Caco-2 (cell line): ENCODE results near the gene WIPF2. TPM values are rescaled to one million over a fixed set of nuclear protein-coding genes. Genes with fewer than 3 reads are reported as not detected.
"Not testable (repeated sequence)": the region's sequence is repeated elsewhere in the genome, so short reads cannot be mapped to it uniquely, and the experiment has no call there.

Experiments used
- BruUV-seq: library from RNA; stranded (reverse); fragments of 400-500 nt; replicated peaks from 2 replicates; lab custom pipeline; 2021; lab: Mats Ljungman, UMichigan
- CTCF ChIA-PET: fragments of 300-600 bp; sonication (Branson Sonifier 250); formaldehyde crosslinking; loops from one replicate; lab custom pipeline; 2022; ENCODE audit warnings: antibody characterized with exemption; lab: Charles Lee
- POLR2A ChIA-PET: fragments of 300-600 bp; sonication (Branson Sonifier 250); formaldehyde crosslinking; loops from one replicate; lab custom pipeline; 2022; ENCODE audit warnings: antibody characterized with exemption; lab: Charles Lee
- DNase-seq, 2 experiments: peaks; one replicate each; pipeline versions ENCODE4 v3.0.0 to v3.0.0-alpha.2; 2020 to 2022
- H3K27me3 ChIP-seq: replicated peaks from 2 replicates; pipeline ENCODE4 v1.6.0; 2011; ENCODE audit warnings: low read length; ENCODE audit not compliant: control insufficient read depth, insufficient read depth
- H3K36me3 ChIP-seq: 2 replicates; pipeline ENCODE4 v1.5.1; 2011; ENCODE audit warnings: low read length; ENCODE audit not compliant: control insufficient read depth, insufficient read depth
- H3K4me1 ChIP-seq: fragments of 250-450 bp; sonication (Bioruptor Pico); 2 replicates; pipeline ENCODE4 v1.5.1; 2020; ENCODE audit warnings: mild to moderate bottlenecking
- H3K4me3 ChIP-seq: 2 replicates; pipeline ENCODE4 v1.5.1; 2011; ENCODE audit warnings: low read depth, mild to moderate bottlenecking, control low read depth, low read length
- H3K9me3 ChIP-seq: fragments of 250-450 bp; sonication (Bioruptor Pico); 2 replicates; pipeline ENCODE4 v1.5.1; 2020; ENCODE audit warnings: mild to moderate bottlenecking, moderate library complexity
- H3K27ac Mint-ChIP-seq: one replicate; pipeline ENCODE4 v1.8.0; 2022; ENCODE audit warnings: mixed read lengths; ENCODE audit not compliant: unreplicated experiment
- H3K27me3 Mint-ChIP-seq: one replicate; pipeline ENCODE4 v1.8.0; 2022; ENCODE audit warnings: mixed read lengths; ENCODE audit not compliant: insufficient read depth, unreplicated experiment
- H3K36me3 Mint-ChIP-seq: one replicate; pipeline ENCODE4 v1.8.0; 2022; ENCODE audit warnings: mild to moderate bottlenecking, mixed read lengths; ENCODE audit not compliant: insufficient read depth, unreplicated experiment
- H3K4me1 Mint-ChIP-seq: one replicate; pipeline ENCODE4 v1.8.0; 2022; ENCODE audit warnings: low read depth, mixed read lengths; ENCODE audit not compliant: unreplicated experiment
- H3K4me3 Mint-ChIP-seq: one replicate; pipeline ENCODE4 v1.8.0; 2022; ENCODE audit warnings: mild to moderate bottlenecking, moderate library complexity, mixed read lengths; ENCODE audit not compliant: unreplicated experiment
- H3K9me3 Mint-ChIP-seq: one replicate; pipeline ENCODE4 v1.8.0; 2022; ENCODE audit warnings: mixed read lengths; ENCODE audit not compliant: unreplicated experiment
- intact Hi-C: fragments of 100-400 bp; cut with micrococcal nuclease; formaldehyde crosslinking; loops from one replicate; pipeline ENCODE4 v1.10.0; 2022; ENCODE audit not compliant: unreplicated experiment
- total RNA-seq: library from RNA; stranded (reverse); gene quantifications from 2 replicates; pipeline ENCODE4 v1.2.3, GENCODE V29; 2022
- TF ChIP-seq, protein P1 (sequence below), 2 experiments: fragments of 200-600 bp in 1 of 2; IDR thresholded peaks; 1 replicate in 1 of 2; 2 replicates in 1 of 2; pipeline versions ENCODE4 v1.5.1 to v1.8.0; 2011 to 2022; ENCODE audit warnings: antibody characterized with exemption in 1 of 2, control low read depth in 1 of 2, inconsistent platforms in 1 of 2, low read depth in 1 of 2, low read length in 1 of 2, mild to moderate bottlenecking in 1 of 2, moderate library complexity in 1 of 2; ENCODE audit not compliant: insufficient read depth in 1 of 2, severe bottlenecking in 1 of 2, unreplicated experiment in 1 of 2

WIPF2 gene
- total RNA-seq, 1 experiment from 2014 or later, result 33.4 TPM

DNA sequence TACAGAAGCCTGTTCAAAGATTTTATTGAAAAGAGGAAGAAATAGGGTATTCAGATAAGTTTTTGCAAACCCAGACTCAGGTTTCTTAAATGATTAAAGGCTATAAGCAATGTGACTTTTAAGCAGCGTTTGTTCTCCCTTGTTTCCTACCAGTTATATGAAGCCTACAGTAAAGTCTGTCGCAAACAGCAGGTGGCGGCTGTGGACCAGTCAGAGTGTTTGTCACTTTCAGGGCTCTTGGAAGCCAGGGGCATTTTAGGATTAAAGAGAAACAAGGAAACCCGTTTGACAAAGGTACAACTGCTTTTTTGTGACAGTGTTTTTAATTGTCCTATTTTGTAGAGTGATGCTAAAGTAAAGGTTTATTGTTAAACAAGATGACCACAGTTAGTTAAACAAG lies 82.2 kb downstream of the WIPF2 start:
- peaks cover 5% of the 10 kb centered on the region for H3K4me1 ChIP-seq
- intact Hi-C loops, result no loop called here
- TF ChIP-seq, protein P1, sequence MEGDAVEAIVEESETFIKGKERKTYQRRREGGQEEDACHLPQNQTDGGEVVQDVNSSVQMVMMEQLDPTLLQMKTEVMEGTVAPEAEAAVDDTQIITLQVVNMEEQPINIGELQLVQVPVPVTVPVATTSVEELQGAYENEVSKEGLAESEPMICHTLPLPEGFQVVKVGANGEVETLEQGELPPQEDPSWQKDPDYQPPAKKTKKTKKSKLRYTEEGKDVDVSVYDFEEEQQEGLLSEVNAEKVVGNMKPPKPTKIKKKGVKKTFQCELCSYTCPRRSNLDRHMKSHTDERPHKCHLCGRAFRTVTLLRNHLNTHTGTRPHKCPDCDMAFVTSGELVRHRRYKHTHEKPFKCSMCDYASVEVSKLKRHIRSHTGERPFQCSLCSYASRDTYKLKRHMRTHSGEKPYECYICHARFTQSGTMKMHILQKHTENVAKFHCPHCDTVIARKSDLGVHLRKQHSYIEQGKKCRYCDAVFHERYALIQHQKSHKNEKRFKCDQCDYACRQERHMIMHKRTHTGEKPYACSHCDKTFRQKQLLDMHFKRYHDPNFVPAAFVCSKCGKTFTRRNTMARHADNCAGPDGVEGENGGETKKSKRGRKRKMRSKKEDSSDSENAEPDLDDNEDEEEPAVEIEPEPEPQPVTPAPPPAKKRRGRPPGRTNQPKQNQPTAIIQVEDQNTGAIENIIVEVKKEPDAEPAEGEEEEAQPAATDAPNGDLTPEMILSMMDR (IDR thresholded peaks at IDR 0.05; ENCODE audit: insufficient read depth in 1 of 2, low read depth in 1 of 2, low read length in 1 of 2, severe bottlenecking in 1 of 2, unreplicated experiment in 1 of 2), result peak in 1 of 2 experiments; percentile 39
- H3K36me3 Mint-ChIP-seq, result peaks cover 86% of the 10 kb centered on the region
- H3K36me3 ChIP-seq, result peaks cover 5% of the 10 kb centered on the region
- no TSS peak for BruUV-seq
- no peaks in the 10 kb centered on the region for H3K9me3 ChIP-seq
- H3K27me3 ChIP-seq, result no peaks in the 10 kb centered on the region
- ChIA-PET CTCF (interaction anchor here (2.3 kb wide), 1 partner anchor 54 kb away, joined by 21 read pairs; no protein-coding TSS in a partner anchor), POLR2A (interaction anchor here (0.7 kb wide), 1 partner anchor 81 kb away, joined by 8 read pairs; no protein-coding TSS in a partner anchor)
- no peak overlapping the region for H3K4me3 ChIP-seq
- H3K27ac Mint-ChIP-seq, result no peak overlapping the region
- H3K4me3 Mint-ChIP-seq, result no peak overlapping the region
- H3K4me1 Mint-ChIP-seq, result peaks cover 16% of the 10 kb centered on the region
- no peaks in the 10 kb centered on the region for H3K9me3 Mint-ChIP-seq
- no peaks in the 10 kb centered on the region for H3K27me3 Mint-ChIP-seq
- DNase-seq, result no peak

DNA sequence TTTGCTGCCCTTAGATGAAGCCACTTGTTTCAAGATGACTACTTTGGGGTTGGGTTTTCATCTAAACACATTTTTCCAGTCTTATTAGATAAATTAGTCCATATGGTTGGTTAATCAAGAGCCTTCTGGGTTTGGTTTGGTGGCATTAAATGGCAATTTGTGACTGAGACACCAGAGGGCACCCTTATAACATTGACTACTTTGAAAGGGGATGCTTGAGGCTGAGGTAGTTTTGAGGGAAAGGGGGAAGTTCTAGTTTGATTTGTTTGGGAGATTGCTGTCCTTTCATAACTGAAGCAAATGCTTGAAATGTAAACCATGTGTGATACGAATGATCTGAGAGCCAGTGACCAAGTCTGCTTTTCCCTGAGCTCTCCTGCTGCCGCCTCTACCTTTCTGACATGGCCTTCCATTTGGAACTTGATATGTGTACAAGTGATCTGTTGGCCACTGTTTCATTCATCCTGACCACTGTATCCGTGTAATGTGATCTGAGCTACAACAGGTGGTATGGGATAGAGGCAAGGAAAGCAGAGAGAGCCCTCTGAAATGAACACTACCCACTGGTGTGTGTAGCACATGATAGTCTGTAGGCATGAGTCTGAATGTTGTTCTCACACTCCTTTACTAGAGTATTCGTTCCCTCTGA lies 84.0 kb downstream of the WIPF2 start:
- Mint-ChIP-seq H3K9me3 (no peaks in the 10 kb centered on the region), H3K4me1 (peaks cover 16% of the 10 kb centered on the region), H3K27ac (peak overlapping the region; percentile 29), H3K27me3 (no peaks in the 10 kb centered on the region), H3K4me3 (no peak overlapping the region), H3K36me3 (peaks cover 69% of the 10 kb centered on the region)
- BruUV-seq, result no TSS peak
- CTCF ChIA-PET, result interaction anchor here (0.8 to 2.3 kb wide), 10 partner anchors 14 to 230 kb away, joined by 3 to 21 read pairs (median 4); partner anchors contain the start of gene TOP2A
- Histone ChIP-seq H3K4me3 (no peak overlapping the region), H3K4me1 (peaks cover 20% of the 10 kb centered on the region), H3K27me3 (no peaks in the 10 kb centered on the region), H3K36me3 (peaks cover 5% of the 10 kb centered on the region), H3K9me3 (no peaks in the 10 kb centered on the region)
- POLR2A ChIA-PET, result no interaction called here
- DNase-seq, result peak in 1 of 2 experiments; percentile 71
- TF ChIP-seq, protein P1 (IDR thresholded peaks at IDR 0.05; ENCODE audit: insufficient read depth in 1 of 2, low read depth in 1 of 2, low read length in 1 of 2, severe bottlenecking in 1 of 2, unreplicated experiment in 1 of 2), result peak; percentile 67 to 71
- intact Hi-C loops, result loop anchor here (1.0 to 2.0 kb wide), 3 partner anchors 15 to 52 kb away; no protein-coding TSS in a partner anchor

DNA sequence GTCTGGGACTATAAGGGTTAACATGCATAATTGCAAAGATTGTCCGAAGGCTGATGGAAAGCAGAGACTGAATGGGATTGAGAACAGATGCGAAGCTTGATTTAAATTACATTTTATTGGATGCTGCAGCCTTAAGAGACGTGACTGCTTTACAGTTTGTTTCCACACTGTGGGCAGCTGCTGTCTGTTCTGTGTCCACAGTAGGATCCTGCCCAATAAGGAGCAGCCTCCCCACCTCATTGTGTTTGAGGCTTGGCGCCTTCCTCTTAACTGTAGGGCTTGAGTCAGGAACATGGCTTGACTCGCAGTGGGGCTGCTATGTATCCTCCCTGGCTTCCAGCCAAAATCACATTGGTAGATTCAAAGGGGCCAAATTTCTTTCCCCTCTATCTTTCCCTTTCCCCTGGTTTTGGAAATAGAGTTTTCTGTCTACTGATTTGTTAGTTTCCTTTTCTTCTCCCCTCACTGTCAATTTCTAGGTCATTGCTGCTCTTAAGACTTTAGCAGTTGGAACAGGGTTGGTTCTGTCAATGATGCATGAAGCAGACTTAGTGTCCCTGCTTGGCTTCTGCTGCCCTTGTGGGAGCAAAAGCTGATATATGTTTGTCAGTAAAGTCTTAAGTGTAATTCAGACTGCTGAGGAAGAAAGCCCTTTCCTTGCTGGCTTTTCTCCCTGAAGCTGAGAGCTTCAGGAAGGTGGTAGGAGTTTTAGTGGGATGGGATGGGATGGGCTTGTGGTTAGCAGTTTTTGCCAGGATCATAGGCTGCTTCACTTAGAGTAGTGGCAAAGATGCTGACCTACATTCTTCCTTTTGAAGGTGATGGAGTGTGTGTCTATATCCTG lies 84.8 kb downstream of the WIPF2 start:
- H3K9me3 ChIP-seq, result no peaks in the 10 kb centered on the region
- peaks cover 25% of the 10 kb centered on the region for H3K4me1 ChIP-seq
- H3K36me3 ChIP-seq, result peaks cover 5% of the 10 kb centered on the region
- ChIA-PET POLR2A (interaction anchor here (0.7 kb wide), 1 partner anchor 12 kb away, joined by 8 read pairs; no protein-coding TSS in a partner anchor), CTCF (interaction anchor here (1.0 to 4.2 kb wide), 5 partner anchors 13 to 95 kb away, joined by 3 to 21 read pairs (median 16); no protein-coding TSS in a partner anchor)
- Mint-ChIP-seq H3K27me3 (no peaks in the 10 kb centered on the region), H3K36me3 (peaks cover 61% of the 10 kb centered on the region), H3K4me3 (no peak overlapping the region), H3K9me3 (no peaks in the 10 kb centered on the region), H3K27ac (no peak overlapping the region), H3K4me1 (peaks cover 16% of the 10 kb centered on the region)
- BruUV-seq, result no TSS peak
- intact Hi-C loops, result loop anchor here (1.0 to 2.0 kb wide), 3 partner anchors 14 to 51 kb away; no protein-coding TSS in a partner anchor
- no peak overlapping the region for H3K4me3 ChIP-seq
- H3K27me3 ChIP-seq, result no peaks in the 10 kb centered on the region
- no peak for DNase-seq
- TF ChIP-seq, protein P1 (IDR thresholded peaks at IDR 0.05; ENCODE audit: insufficient read depth in 1 of 2, low read depth in 1 of 2, low read length in 1 of 2, severe bottlenecking in 1 of 2, unreplicated experiment in 1 of 2), result no peak

DNA sequence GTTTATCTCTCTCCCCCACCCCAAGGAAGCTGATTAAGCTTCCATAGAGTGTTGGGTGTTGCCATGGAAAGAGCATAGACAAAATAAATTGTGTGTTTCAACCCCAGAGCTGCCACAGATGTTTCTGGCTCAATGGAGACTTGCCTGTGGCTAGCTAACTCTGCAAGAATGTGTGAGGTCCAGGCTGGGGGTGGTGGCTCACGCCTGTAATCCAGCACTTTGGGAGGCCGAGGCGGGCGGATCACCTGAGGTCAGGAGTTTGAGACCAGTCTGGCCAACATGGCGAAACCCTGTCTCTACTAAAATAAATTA lies 85.4 kb downstream of the WIPF2 start:
- H3K36me3 ChIP-seq, H3K27me3 Mint-ChIP-seq, H3K9me3 ChIP-seq, H3K27ac Mint-ChIP-seq, H3K27me3 ChIP-seq, H3K9me3 Mint-ChIP-seq, intact Hi-C loops, DNase-seq, H3K4me3 ChIP-seq, H3K4me3 Mint-ChIP-seq, BruUV-seq: not testable (repeated sequence)
- ChIA-PET CTCF (interaction anchor here (4.2 kb wide), 1 partner anchor 51 kb away, joined by 16 read pairs; no protein-coding TSS in a partner anchor), POLR2A (interaction anchor here (0.7 kb wide), 1 partner anchor 12 kb away, joined by 8 read pairs; no protein-coding TSS in a partner anchor)
- peaks cover 31% of the 10 kb centered on the region for H3K4me1 ChIP-seq
- Mint-ChIP-seq H3K36me3 (peaks cover 55% of the 10 kb centered on the region), H3K4me1 (peaks cover 16% of the 10 kb centered on the region)
